Lower lobe of right lung (tissue), 2 donors: ENCODE data around the gene HES1. TPM values are rescaled to one million over a fixed set of nuclear protein-coding genes. Genes with fewer than 3 reads are reported as not detected.
A peak's percentile ranks its signal among the peaks of the same experiment; 100 is the strongest.
"Not testable (repeated sequence)": the region's sequence is repeated elsewhere in the genome, so short reads cannot be mapped to it uniquely, and the experiment has no call there.

Experiments used
- ATAC-seq, 2 donors: fragments of 200-7000 bp; cut with Tn5 transposase; one replicate each; pipeline ENCODE4 v1.9.1; 2020 to 2022; ENCODE audit warnings: mild to moderate bottlenecking in 2 of 2, moderate library complexity in 2 of 2
- DNase-seq: peaks from one replicate; pipeline ENCODE4 v3.0.0-alpha.2; 2020
- H3K27ac ChIP-seq: fragments of 200-600 bp; one replicate; pipeline ENCODE4 v1.8.0; 2022
- H3K27me3 ChIP-seq: fragments of 200-600 bp; one replicate; pipeline ENCODE4 v1.8.0; 2022; ENCODE audit warnings: low read depth
- H3K36me3 ChIP-seq: fragments of 200-600 bp; one replicate; pipeline ENCODE4 v1.8.0; 2022; ENCODE audit warnings: mild to moderate bottlenecking
- H3K4me1 ChIP-seq: fragments of 200-600 bp; one replicate; pipeline ENCODE4 v1.8.0; 2022
- H3K4me3 ChIP-seq: fragments of 200-600 bp; one replicate; pipeline ENCODE4 v1.8.0; 2022; ENCODE audit warnings: mild to moderate bottlenecking
- H3K9me3 ChIP-seq: fragments of 200-600 bp; one replicate; pipeline ENCODE4 v1.8.0; 2022
- intact Hi-C: fragments of 100-400 bp; cut with DNase I; formaldehyde crosslinking; loops from one replicate; pipeline ENCODE4 v1.11.0; 2022
- total RNA-seq: library from RNA; stranded (reverse); fragmentation: NEBNext Ultra II Directional; extraction: Animal tissue kit (Norgen Biotek cat#: 25700); gene quantifications from one replicate; pipeline ENCODE4 v1.2.1, GENCODE V29; 2021
- TF ChIP-seq, protein P1 (sequence below): fragments of 200-600 bp; IDR thresholded peaks from one replicate; pipeline ENCODE4 v1.8.0; 2022; ENCODE audit warnings: antibody characterized with exemption, mild to moderate bottlenecking
- donor health status: DM: no; HTN: yes; CAD: no; lungs with severe emphysema.

Gene HES1
- total RNA-seq, 1 donor from 2014 or later, result 29.5 TPM

GRCh38 chr3:194148383-194148782 is 12.4 kb downstream of the HES1 start:
- ATAC-seq (no peak), DNase-seq (no peak)
- H3K4me1 ChIP-seq, result no peaks in the 10 kb centered on the region
- H3K9me3 ChIP-seq, result no peaks in the 10 kb centered on the region
- TF ChIP-seq, protein P1, sequence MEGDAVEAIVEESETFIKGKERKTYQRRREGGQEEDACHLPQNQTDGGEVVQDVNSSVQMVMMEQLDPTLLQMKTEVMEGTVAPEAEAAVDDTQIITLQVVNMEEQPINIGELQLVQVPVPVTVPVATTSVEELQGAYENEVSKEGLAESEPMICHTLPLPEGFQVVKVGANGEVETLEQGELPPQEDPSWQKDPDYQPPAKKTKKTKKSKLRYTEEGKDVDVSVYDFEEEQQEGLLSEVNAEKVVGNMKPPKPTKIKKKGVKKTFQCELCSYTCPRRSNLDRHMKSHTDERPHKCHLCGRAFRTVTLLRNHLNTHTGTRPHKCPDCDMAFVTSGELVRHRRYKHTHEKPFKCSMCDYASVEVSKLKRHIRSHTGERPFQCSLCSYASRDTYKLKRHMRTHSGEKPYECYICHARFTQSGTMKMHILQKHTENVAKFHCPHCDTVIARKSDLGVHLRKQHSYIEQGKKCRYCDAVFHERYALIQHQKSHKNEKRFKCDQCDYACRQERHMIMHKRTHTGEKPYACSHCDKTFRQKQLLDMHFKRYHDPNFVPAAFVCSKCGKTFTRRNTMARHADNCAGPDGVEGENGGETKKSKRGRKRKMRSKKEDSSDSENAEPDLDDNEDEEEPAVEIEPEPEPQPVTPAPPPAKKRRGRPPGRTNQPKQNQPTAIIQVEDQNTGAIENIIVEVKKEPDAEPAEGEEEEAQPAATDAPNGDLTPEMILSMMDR, result no peak
- intact Hi-C loops, result loop anchor here (10.0 kb wide), 1 partner anchor 166 kb away; no protein-coding TSS in a partner anchor
- no peak overlapping the region for H3K4me3 ChIP-seq
- no peaks in the 10 kb centered on the region for H3K36me3 ChIP-seq
- H3K27me3 ChIP-seq, result no peaks in the 10 kb centered on the region
- H3K27ac ChIP-seq, result no peak overlapping the region

DNA sequence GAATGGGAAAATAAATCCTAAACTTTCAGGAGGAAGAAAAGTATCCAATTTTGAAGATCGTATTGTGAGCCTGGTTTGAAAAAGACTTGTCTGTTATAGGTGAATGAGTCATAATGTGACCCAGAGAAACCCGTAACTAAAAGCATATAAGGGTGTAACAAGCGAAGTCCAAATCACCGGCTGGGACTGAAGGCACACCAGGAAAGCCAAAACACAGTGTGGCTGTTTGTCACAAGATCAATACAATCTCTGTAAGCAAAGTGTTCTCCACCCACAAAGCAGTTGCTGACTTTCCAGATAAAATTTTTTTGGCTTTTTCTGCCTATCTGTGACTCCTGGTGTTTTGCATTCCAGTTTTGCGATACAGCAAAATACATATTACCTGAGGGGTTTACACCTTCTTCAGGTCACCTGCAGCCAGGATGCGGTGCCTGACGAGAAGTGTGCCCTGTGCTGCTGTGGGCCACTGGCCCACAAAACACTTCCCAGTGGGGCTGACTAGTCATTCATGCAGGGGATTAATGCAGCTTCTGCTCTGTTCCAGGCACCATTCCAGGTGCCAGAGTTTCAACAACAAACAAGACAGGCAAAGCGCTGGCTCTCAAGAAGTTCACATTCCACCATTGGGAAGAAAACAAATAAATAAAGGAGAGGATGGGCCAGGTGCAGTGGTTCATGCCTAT is 14.4 kb downstream of the HES1 start:
- H3K27ac ChIP-seq, result no peak overlapping the region
- ATAC-seq, result no peak
- no peak for DNase-seq
- peaks cover 6% of the 10 kb centered on the region for H3K9me3 ChIP-seq
- no peak overlapping the region for H3K4me3 ChIP-seq
- H3K4me1 ChIP-seq, result no peaks in the 10 kb centered on the region
- no peaks in the 10 kb centered on the region for H3K27me3 ChIP-seq
- intact Hi-C loops, result no loop called here
- no peaks in the 10 kb centered on the region for H3K36me3 ChIP-seq
- TF ChIP-seq, protein P1, result no peak

- H3K9me3 ChIP-seq, H3K27ac ChIP-seq, H3K36me3 ChIP-seq, H3K4me3 ChIP-seq, DNase-seq, H3K27me3 ChIP-seq, intact Hi-C loops, H3K4me1 ChIP-seq: not testable (repeated sequence)
- peak; percentile 54 to 61 for ATAC-seq
Observed at GRCh38 chr3:194150935-194151302, 15.0 kb downstream of the HES1 start.

DNA sequence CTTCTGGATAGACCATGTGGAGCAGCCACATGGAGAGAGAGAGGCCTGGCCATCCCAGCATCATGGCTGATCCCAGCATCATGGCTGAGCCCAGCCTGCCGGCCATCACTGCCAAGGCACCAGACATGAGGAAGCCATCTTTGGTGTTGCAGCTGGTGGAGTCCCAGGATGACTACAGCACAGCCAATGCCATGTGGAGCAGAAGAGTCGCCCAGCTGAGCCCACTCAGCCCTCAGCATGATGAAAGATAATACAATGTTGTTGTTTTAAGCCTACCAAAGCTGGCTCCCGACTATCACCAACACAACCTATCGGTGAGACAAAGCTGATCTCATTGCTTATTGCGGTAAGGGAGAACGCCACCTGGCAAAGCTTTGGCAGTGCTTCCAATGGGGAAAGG is 18.4 kb downstream of the HES1 start:
- TF ChIP-seq, protein P1, result no peak
- no peak for DNase-seq
- H3K36me3 ChIP-seq, result no peaks in the 10 kb centered on the region
- H3K27ac ChIP-seq, result no peak overlapping the region
- H3K4me3 ChIP-seq, result no peak overlapping the region
- no peaks in the 10 kb centered on the region for H3K27me3 ChIP-seq
- H3K4me1 ChIP-seq, result no peaks in the 10 kb centered on the region
- H3K9me3 ChIP-seq, result peaks cover 6% of the 10 kb centered on the region
- intact Hi-C loops, result no loop called here
- no peak for ATAC-seq

- intact Hi-C loops, result no loop called here
- no peaks in the 10 kb centered on the region for H3K27me3 ChIP-seq
- H3K4me1 ChIP-seq, result peaks cover 10% of the 10 kb centered on the region
- no peak overlapping the region for H3K27ac ChIP-seq
- DNase-seq, result no peak
- H3K4me3 ChIP-seq, result no peak overlapping the region
- H3K9me3 ChIP-seq, result peaks cover 6% of the 10 kb centered on the region
- TF ChIP-seq, protein P1, result no peak
- no peaks in the 10 kb centered on the region for H3K36me3 ChIP-seq
- ATAC-seq, result no peak
Observed at GRCh38 chr3:194156095-194156494, 20.1 kb downstream of the HES1 start.

DNA sequence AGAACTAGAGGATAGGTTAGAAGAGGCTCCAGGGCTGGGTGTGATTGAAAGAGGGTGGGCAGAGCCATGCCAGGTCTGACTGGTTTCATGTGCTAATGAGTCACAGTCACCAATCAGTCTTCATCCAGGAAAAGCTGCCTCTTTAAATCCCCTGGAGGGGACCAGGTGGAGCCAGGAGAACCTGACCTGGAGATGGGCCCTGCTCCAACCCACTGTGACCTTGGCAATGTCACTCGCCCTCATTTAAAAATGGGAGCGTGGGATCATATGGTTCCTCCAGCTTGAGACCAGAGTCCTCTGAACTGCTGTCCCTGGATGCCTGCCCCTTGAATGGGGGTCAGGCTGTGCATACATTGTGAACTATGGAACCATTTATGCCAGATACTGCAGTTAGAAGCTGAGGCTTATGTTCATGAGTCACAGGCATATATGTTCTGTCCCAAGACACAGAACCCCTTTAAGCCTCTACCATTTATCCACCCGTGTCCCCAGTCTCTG is 23.0 kb downstream of the HES1 start:
- H3K27me3 ChIP-seq, result no peaks in the 10 kb centered on the region
- no peak for DNase-seq
- TF ChIP-seq, protein P1, result no peak
- no peak overlapping the region for H3K27ac ChIP-seq
- H3K4me3 ChIP-seq, result no peak overlapping the region
- no peaks in the 10 kb centered on the region for H3K36me3 ChIP-seq
- H3K4me1 ChIP-seq, result peaks cover 10% of the 10 kb centered on the region
- intact Hi-C loops, result no loop called here
- peak in 1 of 2 donors; percentile 20 for ATAC-seq
- peaks cover 6% of the 10 kb centered on the region for H3K9me3 ChIP-seq
